Stimulated activated CD4-positive, alpha-beta T cell treated with anti-CD3 and anti-CD28 coated beads, Interleukin-1b, Interleukin-23, amount 100 ng/mL, for 24 hours (primary cell): Measurements from ENCODE around the gene ANKRD2.

Experiments used
- DNase-seq, 4 experiments: peaks; one replicate each; pipeline ENCODE4 v3.0.0-alpha.2; 2020; ENCODE audit warnings: low read depth in 4 of 4, low spot score in 1 of 4

The ANKRD2 gene

GRCh38 chr10:97632949-97633884 lies 60.6 kb downstream of the ANKRD2 start, which contains the start of gene MORN4:
Gene MORN4 (minus strand): TSS chr10:97633500. CDS start chr10:97619653, 13,847 bp downstream.
- DNase-seq: peak; percentile 73 to 87 (median 82)
